OCI-LY3 (cell line): ENCODE results near the gene SLC17A9.

Experiments
- EZH2phosphoT487 ChIP-seq: fragments of 200-600 bp; shearing (Covaris generic); IDR thresholded peaks from 2 replicates; pipeline ENCODE4 v1.6.1; 2018; ENCODE audit warnings: antibody characterized with exemption, mixed run types, low read depth
- TF ChIP-seq, protein P1 (sequence below): fragments of 200-600, 300-600 bp; sonication (generic); IDR thresholded peaks from 2 replicates; pipeline ENCODE4 v1.5.1; 2014; ENCODE audit warnings: antibody characterized with exemption, low read length, low read depth

DNA sequence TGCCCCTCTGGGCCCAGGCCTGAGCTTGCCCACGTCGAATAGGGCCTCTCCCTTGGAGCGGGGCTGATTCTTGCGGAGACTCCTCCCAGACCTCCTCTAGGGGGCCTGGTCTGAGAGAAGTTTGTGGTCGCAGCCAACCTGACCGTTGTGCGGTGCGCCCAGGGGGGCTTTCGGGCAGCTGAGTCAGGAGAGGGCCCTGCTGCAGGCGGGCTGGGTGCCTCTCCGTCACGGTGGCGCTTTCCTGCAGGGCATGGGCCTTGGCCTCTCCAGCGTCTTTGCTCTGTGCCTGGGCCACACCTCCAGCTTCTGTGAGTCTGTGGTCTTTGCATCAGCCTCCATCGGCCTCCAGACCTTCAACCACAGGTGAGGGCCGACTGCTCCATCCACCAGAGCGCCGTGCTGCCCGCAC lies 12.9 kb downstream of the SLC17A9 start:
- TF ChIP-seq, protein P1, sequence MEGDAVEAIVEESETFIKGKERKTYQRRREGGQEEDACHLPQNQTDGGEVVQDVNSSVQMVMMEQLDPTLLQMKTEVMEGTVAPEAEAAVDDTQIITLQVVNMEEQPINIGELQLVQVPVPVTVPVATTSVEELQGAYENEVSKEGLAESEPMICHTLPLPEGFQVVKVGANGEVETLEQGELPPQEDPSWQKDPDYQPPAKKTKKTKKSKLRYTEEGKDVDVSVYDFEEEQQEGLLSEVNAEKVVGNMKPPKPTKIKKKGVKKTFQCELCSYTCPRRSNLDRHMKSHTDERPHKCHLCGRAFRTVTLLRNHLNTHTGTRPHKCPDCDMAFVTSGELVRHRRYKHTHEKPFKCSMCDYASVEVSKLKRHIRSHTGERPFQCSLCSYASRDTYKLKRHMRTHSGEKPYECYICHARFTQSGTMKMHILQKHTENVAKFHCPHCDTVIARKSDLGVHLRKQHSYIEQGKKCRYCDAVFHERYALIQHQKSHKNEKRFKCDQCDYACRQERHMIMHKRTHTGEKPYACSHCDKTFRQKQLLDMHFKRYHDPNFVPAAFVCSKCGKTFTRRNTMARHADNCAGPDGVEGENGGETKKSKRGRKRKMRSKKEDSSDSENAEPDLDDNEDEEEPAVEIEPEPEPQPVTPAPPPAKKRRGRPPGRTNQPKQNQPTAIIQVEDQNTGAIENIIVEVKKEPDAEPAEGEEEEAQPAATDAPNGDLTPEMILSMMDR = no peak
- no peak for TF ChIP-seq EZH2phosphoT487
